Gastroesophageal sphincter (tissue), 3 donors: ENCODE data around the gene RYR2.

Experiments used
- CTCF ChIP-seq, 4 experiments: fragments of 200-600 bp in 2 of 4; fragments of 450-650 bp in 2 of 4; sonication (generic) in 1 of 4; IDR thresholded peaks; one replicate each; pipeline ENCODE4 v1.5.1; 2017 to 2019; ENCODE audit warnings: antibody characterized with exemption in 4 of 4, mild to moderate bottlenecking in 2 of 4, moderate library complexity in 2 of 4
- POLR2AphosphoS5 ChIP-seq: sonication (generic); formaldehyde crosslinking; IDR thresholded peaks from one replicate; pipeline ENCODE4 v1.6.1; 2017; ENCODE audit warnings: antibody characterized with exemption

GRCh38 chr1:237306726-237307125 is 264.7 kb downstream of the RYR2 start:
- TF ChIP-seq POLR2AphosphoS5 (no peak), CTCF (IDR thresholded peaks at IDR 0.05) (no peak)
